ENCODE measurements around the gene VIM.

Gene VIM

DNA sequence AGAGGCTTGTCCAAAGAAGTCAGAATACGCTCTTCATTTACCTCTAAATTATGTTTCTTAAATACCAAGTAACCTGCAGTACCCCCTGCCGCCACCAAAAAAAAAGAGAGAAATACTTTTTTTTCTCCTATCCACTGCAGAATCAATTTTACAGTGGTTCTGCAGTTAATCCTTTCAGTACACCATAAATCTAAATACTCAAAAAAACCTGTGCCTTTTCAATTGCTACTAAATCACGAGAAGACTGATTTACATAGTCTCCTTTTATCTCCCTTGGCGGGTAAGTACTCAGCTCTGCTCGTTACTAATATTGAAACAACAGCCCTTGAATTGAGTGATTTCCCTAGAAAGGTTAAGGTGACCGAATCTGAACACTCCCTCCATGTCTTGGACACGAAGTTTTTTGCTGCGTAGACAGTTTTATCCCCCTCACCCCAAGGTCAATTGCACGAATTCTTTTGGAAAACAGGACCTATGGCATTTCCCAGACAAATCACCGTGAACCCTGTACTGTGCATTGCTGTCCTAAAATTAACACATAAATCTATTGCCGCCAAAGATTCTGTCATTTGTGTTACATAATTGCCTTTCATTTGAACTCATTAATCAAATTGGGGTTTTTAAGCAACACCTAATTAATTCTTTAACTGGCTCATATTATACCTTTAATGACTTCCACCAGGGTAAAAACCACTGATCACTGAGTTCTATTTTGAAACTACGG lies 512 bp upstream of the VIM start (continued):
- no peak for TF ChIP-seq ZBTB11 (tag by site-specific recombination; conservative IDR thresholded peaks at IDR 0.05; ENCODE audit: low read depth)
- TF ChIP-seq SALL2 (tag by site-specific recombination; IDR thresholded peaks at IDR 0.05; ENCODE audit: borderline replicate concordance): no peak
- TF ChIP-seq ZNF394 (tag by site-specific recombination; IDR thresholded peaks at IDR 0.05; ENCODE audit: borderline replicate concordance): no peak
- no peak for TF ChIP-seq KLF9 (tag by site-specific recombination; IDR thresholded peaks at IDR 0.05; ENCODE audit: low read depth)
- no peak for TF ChIP-seq ZNF184 (tag by site-specific recombination; IDR thresholded peaks at IDR 0.05)
- TF ChIP-seq ZNF26 (tag by site-specific recombination; IDR thresholded peaks at IDR 0.05): no peak
- 0 out of 2 replicates have a peak, but pooled peaks have one; percentile 4 for TF ChIP-seq ZBTB17 (tag by site-specific recombination; IDR thresholded peaks at IDR 0.05)
- TF ChIP-seq ZNF302 (tag by site-specific recombination; IDR thresholded peaks at IDR 0.05; ENCODE audit: low read depth): no peak
- no peak for TF ChIP-seq ZNF221 (tag by site-specific recombination; IDR thresholded peaks at IDR 0.05; ENCODE audit: borderline replicate concordance)
- TF ChIP-seq ZNF768 (tag by site-specific recombination; IDR thresholded peaks at IDR 0.05): no peak
- no peak for TF ChIP-seq ZNF701 (tag by site-specific recombination; IDR thresholded peaks at IDR 0.05)
- no peak for TF ChIP-seq EGR2 (tag by site-specific recombination; IDR thresholded peaks at IDR 0.05; ENCODE audit: low read depth)
- no peak for TF ChIP-seq ZFP3 (tag by site-specific recombination; IDR thresholded peaks at IDR 0.05; ENCODE audit: low read depth)
- TF ChIP-seq, protein P1, sequence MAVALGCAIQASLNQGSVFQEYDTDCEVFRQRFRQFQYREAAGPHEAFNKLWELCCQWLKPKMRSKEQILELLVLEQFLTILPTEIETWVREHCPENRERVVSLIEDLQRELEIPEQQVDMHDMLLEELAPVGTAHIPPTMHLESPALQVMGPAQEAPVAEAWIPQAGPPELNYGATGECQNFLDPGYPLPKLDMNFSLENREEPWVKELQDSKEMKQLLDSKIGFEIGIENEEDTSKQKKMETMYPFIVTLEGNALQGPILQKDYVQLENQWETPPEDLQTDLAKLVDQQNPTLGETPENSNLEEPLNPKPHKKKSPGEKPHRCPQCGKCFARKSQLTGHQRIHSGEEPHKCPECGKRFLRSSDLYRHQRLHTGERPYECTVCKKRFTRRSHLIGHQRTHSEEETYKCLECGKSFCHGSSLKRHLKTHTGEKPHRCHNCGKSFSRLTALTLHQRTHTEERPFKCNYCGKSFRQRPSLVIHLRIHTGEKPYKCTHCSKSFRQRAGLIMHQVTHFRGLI (tag by site-specific recombination; IDR thresholded peaks at IDR 0.05): no peak; the same call in 1 of the 2 replicates
- no peak for TF ChIP-seq ZNF426 (tag by site-specific recombination; IDR thresholded peaks at IDR 0.05)
- TF ChIP-seq KLF8 (tag by site-specific recombination; IDR thresholded peaks at IDR 0.05): no peak; the same call in 1 of the 2 replicates
- no peak; the same call in 1 of the 2 replicates for TF ChIP-seq ZNF214 (tag by site-specific recombination; IDR thresholded peaks at IDR 0.05; ENCODE audit: borderline replicate concordance)
- no peak for TF ChIP-seq SCRT1 (tag by site-specific recombination; IDR thresholded peaks at IDR 0.05; ENCODE audit: borderline replicate concordance)
- no peak for TF ChIP-seq ZNF391 (tag by site-specific recombination; IDR thresholded peaks at IDR 0.05; ENCODE audit: borderline replicate concordance, low read depth)
- no peak for TF ChIP-seq ZNF530 (tag by site-specific recombination; IDR thresholded peaks at IDR 0.05; ENCODE audit: low read depth)
- TF ChIP-seq ZNF311 (tag by site-specific recombination; IDR thresholded peaks at IDR 0.05; ENCODE audit: borderline replicate concordance): no peak
- no peak for TF ChIP-seq ZSCAN4 (tag by site-specific recombination; IDR thresholded peaks at IDR 0.05)
- TF ChIP-seq, protein P2, sequence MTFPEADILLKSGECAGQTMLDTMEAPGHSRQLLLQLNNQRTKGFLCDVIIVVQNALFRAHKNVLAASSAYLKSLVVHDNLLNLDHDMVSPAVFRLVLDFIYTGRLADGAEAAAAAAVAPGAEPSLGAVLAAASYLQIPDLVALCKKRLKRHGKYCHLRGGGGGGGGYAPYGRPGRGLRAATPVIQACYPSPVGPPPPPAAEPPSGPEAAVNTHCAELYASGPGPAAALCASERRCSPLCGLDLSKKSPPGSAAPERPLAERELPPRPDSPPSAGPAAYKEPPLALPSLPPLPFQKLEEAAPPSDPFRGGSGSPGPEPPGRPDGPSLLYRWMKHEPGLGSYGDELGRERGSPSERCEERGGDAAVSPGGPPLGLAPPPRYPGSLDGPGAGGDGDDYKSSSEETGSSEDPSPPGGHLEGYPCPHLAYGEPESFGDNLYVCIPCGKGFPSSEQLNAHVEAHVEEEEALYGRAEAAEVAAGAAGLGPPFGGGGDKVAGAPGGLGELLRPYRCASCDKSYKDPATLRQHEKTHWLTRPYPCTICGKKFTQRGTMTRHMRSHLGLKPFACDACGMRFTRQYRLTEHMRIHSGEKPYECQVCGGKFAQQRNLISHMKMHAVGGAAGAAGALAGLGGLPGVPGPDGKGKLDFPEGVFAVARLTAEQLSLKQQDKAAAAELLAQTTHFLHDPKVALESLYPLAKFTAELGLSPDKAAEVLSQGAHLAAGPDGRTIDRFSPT (tag by site-specific recombination; IDR thresholded peaks at IDR 0.05): no peak
- no peak; the same call in 1 of the 2 replicates for TF ChIP-seq ZEB2 (tag by site-specific recombination; IDR thresholded peaks at IDR 0.05)
- no peak for TF ChIP-seq KLF7 (tag by site-specific recombination; IDR thresholded peaks at IDR 0.05; ENCODE audit: borderline replicate concordance)

All from HEK293 (cell line).